HG02610 (cell line): ENCODE data around the gene GNRHR.

Experiments
- ATAC-seq: cut with Tn5 transposase; IDR thresholded peaks from one replicate; pipeline ENCODE4 v1.9.1; 2021; ENCODE audit warnings: mild to moderate bottlenecking, moderate library complexity; ENCODE audit not compliant: unreplicated experiment

The GNRHR gene

GRCh38 chr4:67700738-67701516 is 53.3 kb downstream of the GNRHR start, which contains the start of gene UBA6:
Gene UBA6 (minus strand): TSS chr4:67701155. CDS start chr4:67701119, 36 bp downstream.
- peak; percentile 98 for ATAC-seq

DNA sequence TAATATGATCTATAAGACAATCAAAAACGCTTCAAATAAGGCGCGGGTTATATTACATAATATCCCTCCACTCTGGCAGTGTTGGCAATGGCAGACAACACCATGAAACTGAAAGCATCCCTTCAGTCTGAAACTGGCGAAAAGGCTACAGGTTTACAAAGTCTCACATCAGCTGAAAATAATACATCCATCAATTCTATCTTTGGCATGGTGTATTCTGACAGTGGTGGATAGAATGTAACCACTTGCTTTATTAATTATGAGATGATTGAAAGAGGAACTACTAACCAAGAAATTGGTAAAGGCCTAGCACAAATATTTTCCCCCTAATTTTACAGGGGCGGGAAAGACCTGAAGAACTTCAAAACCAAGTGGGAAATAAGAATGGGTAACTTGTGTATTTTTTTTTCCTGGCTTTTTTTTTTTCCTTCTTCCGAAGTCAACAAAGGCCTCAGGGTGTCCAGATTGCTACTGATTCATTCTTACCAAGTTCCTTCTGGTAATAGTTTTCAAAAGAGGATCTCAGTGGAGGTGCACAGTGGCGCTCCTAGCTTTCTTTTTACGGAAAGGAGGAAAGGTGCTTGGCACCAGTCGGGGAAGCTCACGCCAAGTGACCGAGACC is 54.0 kb downstream of the GNRHR start:
- peak; percentile 7 for ATAC-seq

DNA sequence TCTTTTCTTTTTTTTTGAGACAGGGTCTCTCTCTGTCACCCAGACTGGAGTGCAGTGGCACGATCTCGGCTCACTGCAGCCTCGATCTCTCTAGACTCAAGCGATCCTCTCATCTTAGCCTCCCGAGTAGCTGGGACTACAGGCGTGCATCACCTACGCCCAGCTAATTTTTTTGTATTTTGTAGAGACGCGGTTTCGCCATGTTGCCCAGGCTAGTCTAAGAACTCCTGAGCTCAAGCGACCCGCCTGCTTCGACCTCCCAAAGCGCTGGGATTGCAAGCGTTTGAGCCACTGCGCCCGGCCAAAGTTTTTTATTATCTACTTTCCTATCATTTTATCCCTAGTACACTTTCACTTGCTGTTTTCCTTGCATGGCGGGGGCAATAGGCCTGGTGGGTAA is 54.6 kb downstream of the GNRHR start:
- ATAC-seq, result no peak

- ATAC-seq, result no peak
These were observed 56.1 kb downstream of the GNRHR start for GRCh38 chr4:67697860-67698687.

DNA sequence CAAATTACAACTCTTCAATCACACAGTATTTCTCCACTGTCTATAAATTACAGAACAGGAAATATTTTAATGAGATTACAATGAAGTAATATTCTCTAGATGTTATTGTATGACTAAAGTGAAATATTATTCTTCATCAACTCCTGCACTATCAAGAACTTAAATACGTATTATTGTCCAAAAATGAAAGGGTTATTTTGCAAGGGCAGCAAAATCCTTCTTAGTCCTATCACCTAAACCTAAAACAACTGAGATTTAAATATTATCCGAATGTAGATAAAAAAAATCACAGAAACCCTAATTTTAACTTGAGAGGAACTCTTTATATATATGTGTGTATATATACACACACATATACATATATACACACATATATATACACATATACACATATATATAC is 58.1 kb downstream of the GNRHR start:
- no peak for ATAC-seq

GRCh38 chr4:67694662-67695061 is 59.5 kb downstream of the GNRHR start:
- ATAC-seq, result no peak

- no peak for ATAC-seq
These were observed 62.9 kb downstream of the GNRHR start for GRCh38 chr4:67691328-67691727.
